Colonic mucosa (tissue), 4 donors: ENCODE results near the gene OAT. TPM values are rescaled to one million over a fixed set of nuclear protein-coding genes. Genes with fewer than 3 reads are reported as not detected.

Experiments
- DNase-seq: peaks from one replicate; pipeline ENCODE4 v3.0.0-alpha.2; 2020
- H3K27ac ChIP-seq: fragments of 200-600 bp; one replicate; pipeline ENCODE4 v1.8.0; 2021
- H3K27me3 ChIP-seq: fragments of 200-600 bp; one replicate; pipeline ENCODE4 v1.8.0; 2021
- H3K36me3 ChIP-seq: fragments of 200-600 bp; one replicate; pipeline ENCODE4 v1.8.0; 2021
- H3K4me1 ChIP-seq: fragments of 200-600 bp; one replicate; pipeline ENCODE4 v1.8.0; 2021; ENCODE audit warnings: mild to moderate bottlenecking
- H3K4me3 ChIP-seq: fragments of 200-600 bp; one replicate; pipeline ENCODE4 v1.8.0; 2021
- H3K9ac ChIP-seq, 2 donors: one replicate each; pipeline ENCODE4 v1.7.0; 2013; ENCODE audit warnings: control low read depth in 2 of 2, low read depth in 2 of 2, low read length in 2 of 2
- H3K9me3 ChIP-seq: fragments of 200-600 bp; one replicate; pipeline ENCODE4 v1.8.0; 2021
- CTCF ChIP-seq: fragments of 200-600 bp; IDR thresholded peaks from one replicate; pipeline ENCODE4 v1.8.0; 2022; ENCODE audit warnings: antibody characterized with exemption, mild to moderate bottlenecking
- intact Hi-C: fragments of 100-400 bp; cut with DNase I; formaldehyde crosslinking; loops from one replicate; pipeline ENCODE4 v1.14.1; 2022
- total RNA-seq, 2 donors: library from RNA; stranded (reverse); fragmentation: NEBNext Ultra II Directional in 1 of 2; extraction: Animal tissue kit (Norgen Biotek cat#: 25700) in 1 of 2; gene quantifications; one replicate each; pipeline ENCODE4 v1.2.1, GENCODE V29; 2021
- donor health status: healthy.
- donor health status: DM: no; HTN: no; CAD: no.
- donor health status: DM: no; HTN: no; CAD: no.

The OAT gene
- total RNA-seq, 2 donors from 2014 or later: 65.0 to 113 TPM

- no peak for TF ChIP-seq CTCF
- no peak overlapping the region for H3K9ac ChIP-seq
- no peak for DNase-seq
- H3K4me1 ChIP-seq: no peaks in the 10 kb centered on the region
- intact Hi-C loops: no loop called here
- no peaks in the 10 kb centered on the region for H3K9me3 ChIP-seq
- H3K36me3 ChIP-seq: no peaks in the 10 kb centered on the region
- H3K4me3 ChIP-seq: no peak overlapping the region
- no peaks in the 10 kb centered on the region for H3K27me3 ChIP-seq
- H3K27ac ChIP-seq: no peak overlapping the region
Observed at GRCh38 chr10:124347956-124348355, 70.8 kb downstream of the OAT start.

Other genes starting within 250 kb of the OAT start
- gene NKX1-2, start 31.1 kb upstream of the OAT start, total RNA-seq: under 1 TPM in 1 of 2 donors, not detected in 1; 0.07 TPM
- 10 to 100 TPM; 12.8 to 24.6 TPM for gene LHPP, start 42.9 kb upstream of the OAT start, total RNA-seq